HUES48 (cell line): ENCODE measurements around the gene SH3BGR.

ENCODE experiments used
- H3K27ac ChIP-seq: one replicate; pipeline ENCODE4 v1.7.0; 2013; ENCODE audit warnings: low read depth, low read length, inconsistent platforms
- H3K27me3 ChIP-seq: 2 replicates; pipeline ENCODE4 v1.6.1; 2013; ENCODE audit warnings: mild to moderate bottlenecking, low read length; ENCODE audit not compliant: control insufficient read depth, insufficient read depth
- H3K36me3 ChIP-seq: 2 replicates; pipeline ENCODE4 v1.6.1; 2013; ENCODE audit warnings: low read length; ENCODE audit not compliant: control insufficient read depth, insufficient read depth
- H3K4me1 ChIP-seq: 2 replicates; pipeline ENCODE4 v1.6.1; 2013; ENCODE audit warnings: mild to moderate bottlenecking, low read length; ENCODE audit not compliant: control insufficient read depth, insufficient read depth
- H3K4me3 ChIP-seq: 2 replicates; pipeline ENCODE4 v1.5.1; 2013; ENCODE audit warnings: mild to moderate bottlenecking, low read depth, low read length
- H3K9ac ChIP-seq: 2 replicates; pipeline ENCODE4 v1.6.1; 2013; ENCODE audit warnings: mild to moderate bottlenecking, low read depth, low read length, moderate library complexity
- H3K9me3 ChIP-seq: 2 replicates; pipeline ENCODE4 v1.6.1; 2013; ENCODE audit warnings: low read length; ENCODE audit not compliant: control insufficient read depth, insufficient read depth

SH3BGR gene

DNA sequence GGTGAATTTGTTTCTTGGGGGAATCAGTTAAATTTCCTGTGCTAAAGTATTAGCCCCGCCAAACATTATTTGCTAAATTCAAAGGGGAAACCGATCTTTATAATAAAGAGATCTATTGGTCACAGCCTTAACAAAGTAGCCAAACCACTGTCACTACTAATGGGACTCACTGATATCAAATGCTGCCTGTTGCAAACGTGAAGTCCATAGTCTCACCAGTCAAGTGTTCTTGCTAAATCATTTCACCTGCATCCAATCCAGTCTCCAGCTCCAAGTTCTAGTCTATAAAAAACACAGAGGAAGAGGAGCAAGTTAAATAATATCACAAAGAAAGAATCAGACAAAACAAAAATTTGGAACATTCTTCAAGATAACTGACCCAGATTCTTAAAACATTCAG lies 30.1 kb downstream of the SH3BGR start:
- Histone ChIP-seq H3K4me1 (no peaks in the 10 kb centered on the region), H3K36me3 (no peaks in the 10 kb centered on the region), H3K27ac (no peak overlapping the region), H3K9me3 (no peaks in the 10 kb centered on the region), H3K27me3 (no peaks in the 10 kb centered on the region), H3K9ac (no peak overlapping the region), H3K4me3 (no peak overlapping the region)

DNA sequence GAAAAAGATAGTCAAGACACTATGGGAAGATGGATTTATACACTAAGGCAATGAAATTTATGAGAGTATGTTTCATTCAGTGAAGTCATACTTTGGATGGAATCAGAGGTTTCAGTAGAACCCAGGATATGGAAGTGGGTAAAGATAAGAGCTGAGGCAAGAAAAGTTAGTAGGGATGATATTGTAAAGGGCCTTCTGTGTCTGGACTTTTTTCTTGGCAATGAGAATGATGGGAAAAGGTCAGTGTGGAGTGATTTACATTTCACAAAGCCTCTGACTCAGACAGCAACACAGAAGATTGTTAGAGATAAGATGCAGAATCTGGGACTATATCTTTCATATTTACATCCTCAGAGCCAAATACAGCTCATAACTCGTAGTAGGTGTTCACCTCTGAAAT lies 32.1 kb downstream of the SH3BGR start:
- no peaks in the 10 kb centered on the region for H3K4me1 ChIP-seq
- H3K27me3 ChIP-seq = no peaks in the 10 kb centered on the region
- no peak overlapping the region for H3K27ac ChIP-seq
- H3K9ac ChIP-seq = no peak overlapping the region
- H3K9me3 ChIP-seq = no peaks in the 10 kb centered on the region
- H3K4me3 ChIP-seq = no peak overlapping the region
- no peaks in the 10 kb centered on the region for H3K36me3 ChIP-seq

DNA sequence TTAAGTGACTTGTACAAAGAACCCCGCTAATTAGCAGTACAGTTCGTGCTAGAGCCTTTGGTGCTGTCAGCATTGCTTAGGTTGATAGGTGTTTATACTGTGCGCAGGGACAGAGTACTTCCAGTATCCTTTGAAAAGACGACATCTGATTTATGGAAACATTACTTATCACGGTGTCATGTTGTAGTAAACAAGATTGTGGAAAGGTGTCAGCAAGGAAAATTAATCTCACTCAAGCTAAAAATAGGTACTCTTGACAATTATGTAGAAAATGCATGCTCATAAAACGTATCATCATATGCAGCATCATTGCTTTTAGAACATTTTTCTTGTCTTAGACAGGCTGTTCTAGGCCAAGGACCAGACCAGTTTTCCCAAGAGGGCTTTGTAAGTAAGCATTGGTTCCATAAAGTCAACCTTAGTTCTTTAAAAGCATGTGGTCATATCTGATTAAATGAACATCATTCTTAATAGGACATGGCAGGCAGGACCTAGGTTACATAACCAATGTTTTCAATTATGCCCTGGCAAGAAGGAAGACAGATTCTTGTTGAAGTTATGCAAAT lies 33.0 kb downstream of the SH3BGR start:
- Histone ChIP-seq H3K27me3 (no peaks in the 10 kb centered on the region), H3K27ac (no peak overlapping the region), H3K4me3 (no peak overlapping the region), H3K4me1 (no peaks in the 10 kb centered on the region), H3K9ac (no peak overlapping the region), H3K36me3 (no peaks in the 10 kb centered on the region), H3K9me3 (no peaks in the 10 kb centered on the region)

DNA sequence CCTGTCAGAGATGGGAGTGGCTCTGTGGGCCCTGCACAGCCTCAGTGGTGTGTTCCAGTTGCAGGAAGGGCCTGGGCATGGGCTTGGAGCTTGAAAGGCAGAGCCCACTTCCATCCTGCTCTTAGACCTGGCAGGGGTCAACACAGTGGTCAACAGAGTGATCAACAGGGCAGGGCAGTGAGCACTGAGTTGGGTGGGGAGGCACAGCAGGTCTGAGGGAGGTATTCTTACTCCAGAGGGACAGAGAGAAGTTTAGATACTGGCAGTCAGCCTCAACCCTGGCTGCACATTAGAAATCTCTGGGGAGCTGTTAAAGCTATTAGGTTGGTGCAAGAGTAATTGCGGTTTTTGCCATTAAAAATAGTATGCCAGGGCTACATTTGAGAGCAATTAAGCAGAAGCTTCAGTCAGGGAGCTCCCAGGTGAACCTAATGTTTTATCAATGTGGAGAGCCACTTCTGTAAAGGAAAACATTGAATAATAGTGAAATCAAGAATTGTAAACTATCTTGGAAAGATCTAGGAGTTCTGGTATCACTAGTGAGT lies 37.7 kb downstream of the SH3BGR start:
- no peaks in the 10 kb centered on the region for H3K27me3 ChIP-seq
- no peaks in the 10 kb centered on the region for H3K4me1 ChIP-seq
- H3K27ac ChIP-seq = no peak overlapping the region
- H3K4me3 ChIP-seq = no peak overlapping the region
- H3K36me3 ChIP-seq = no peaks in the 10 kb centered on the region
- no peak overlapping the region for H3K9ac ChIP-seq
- H3K9me3 ChIP-seq = no peaks in the 10 kb centered on the region

DNA sequence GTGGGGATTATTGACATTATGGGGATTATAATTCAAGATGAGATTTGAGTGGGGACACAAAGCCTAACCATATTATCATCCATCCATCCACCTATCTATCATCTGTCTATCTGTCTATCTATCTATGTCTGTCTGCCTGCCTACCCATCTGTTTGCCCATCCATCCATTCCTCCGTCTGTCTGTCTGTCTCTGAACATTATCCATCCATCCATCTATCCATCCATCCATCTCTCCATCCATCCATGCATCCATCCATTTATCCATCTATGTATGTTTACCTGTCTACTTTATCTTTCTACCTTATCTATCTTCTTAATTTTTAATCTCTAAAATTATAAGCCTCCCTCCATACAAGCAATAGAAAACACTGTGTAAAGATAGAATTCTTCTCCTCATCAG lies 47.4 kb downstream of the SH3BGR start:
- H3K4me3 ChIP-seq = no peak overlapping the region
- H3K9ac ChIP-seq = no peak overlapping the region

DNA sequence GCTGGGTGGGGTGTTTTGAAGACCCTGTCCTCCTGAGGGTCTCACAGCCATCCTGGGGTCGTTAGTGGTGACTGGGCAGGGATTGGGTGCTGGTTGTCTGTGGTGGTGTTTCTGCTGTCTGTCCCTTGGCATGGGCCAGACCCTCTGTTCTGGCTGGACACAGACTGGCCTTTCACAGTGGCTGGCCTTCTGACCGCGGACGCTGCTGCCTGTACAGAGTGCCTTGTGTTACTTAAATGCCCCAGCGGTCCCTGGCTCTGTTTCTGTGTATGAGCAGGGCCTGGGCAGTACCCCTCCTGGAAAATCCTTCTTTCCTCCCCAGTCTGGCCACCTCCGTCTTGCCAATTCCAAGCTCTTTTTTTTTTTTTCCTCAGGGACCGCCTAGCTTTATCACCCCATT lies 50.9 kb downstream of the SH3BGR start:
- H3K36me3 ChIP-seq = no peaks in the 10 kb centered on the region
- no peaks in the 10 kb centered on the region for H3K27me3 ChIP-seq
- H3K4me3 ChIP-seq = no peak overlapping the region
- H3K9ac ChIP-seq = no peak overlapping the region
- no peaks in the 10 kb centered on the region for H3K9me3 ChIP-seq
- H3K4me1 ChIP-seq = no peaks in the 10 kb centered on the region
- no peak overlapping the region for H3K27ac ChIP-seq

More for the DNA sequence above, 47.4 kb downstream of the SH3BGR start:
- H3K27ac ChIP-seq = no peak overlapping the region
- no peaks in the 10 kb centered on the region for H3K9me3 ChIP-seq
- H3K27me3 ChIP-seq = no peaks in the 10 kb centered on the region
- no peaks in the 10 kb centered on the region for H3K36me3 ChIP-seq
- H3K4me1 ChIP-seq = no peaks in the 10 kb centered on the region

DNA sequence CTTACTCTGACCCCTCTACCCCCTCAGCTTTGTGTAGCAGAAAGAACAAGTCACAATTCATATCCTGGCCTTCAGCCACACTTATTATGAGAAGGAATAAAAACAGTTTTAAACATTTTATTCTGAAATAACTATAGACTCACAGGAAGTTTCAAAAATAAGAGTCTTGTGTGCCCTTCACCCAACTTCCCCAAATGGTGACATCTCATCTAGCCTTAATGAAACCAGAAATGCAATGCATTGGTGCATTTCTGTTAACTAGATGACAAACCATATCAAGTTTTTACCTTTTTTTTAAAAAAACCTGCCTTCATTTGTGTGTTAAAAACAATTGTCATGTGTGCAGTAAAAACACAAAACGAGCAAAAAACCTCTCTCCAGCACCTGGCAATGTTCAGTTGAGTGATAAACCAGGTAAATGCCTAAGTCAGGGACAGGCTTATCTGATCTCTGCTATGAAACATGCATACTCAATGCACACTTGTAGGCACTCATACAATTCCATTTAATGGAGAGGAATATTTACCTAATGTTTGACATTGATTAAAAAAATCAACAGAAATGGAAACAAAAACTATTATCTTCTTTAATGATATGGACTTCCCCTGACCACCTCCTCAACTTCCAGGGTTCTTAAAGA lies 51.5 kb downstream of the SH3BGR start:
- H3K27ac ChIP-seq = no peak overlapping the region
- H3K4me3 ChIP-seq = no peak overlapping the region
- H3K27me3 ChIP-seq = no peaks in the 10 kb centered on the region

DNA sequence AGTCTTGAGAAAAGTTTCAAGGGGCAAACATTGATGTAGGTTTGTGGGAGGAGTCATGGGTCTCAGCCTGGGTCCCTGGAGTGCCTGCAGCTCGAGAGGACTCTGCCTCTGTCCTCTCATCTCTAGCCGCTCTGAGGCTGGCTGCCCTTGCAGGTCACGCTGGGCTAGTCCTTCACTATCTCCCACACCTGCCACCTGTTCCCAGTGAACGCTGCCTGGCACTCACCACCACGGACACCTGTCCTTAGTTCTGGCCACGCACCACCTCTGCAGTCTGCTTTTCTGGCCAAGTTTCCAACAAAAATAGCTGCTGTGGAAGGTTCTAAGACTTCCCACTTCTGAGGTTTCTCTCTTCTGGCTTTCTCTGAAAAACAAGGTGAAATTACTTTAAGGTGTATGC lies 52.5 kb downstream of the SH3BGR start:
- Histone ChIP-seq H3K4me1 (no peaks in the 10 kb centered on the region), H3K9me3 (no peaks in the 10 kb centered on the region), H3K27ac (no peak overlapping the region), H3K9ac (no peak overlapping the region), H3K36me3 (no peaks in the 10 kb centered on the region), H3K27me3 (no peaks in the 10 kb centered on the region), H3K4me3 (no peak overlapping the region)

More for the DNA sequence above, 51.5 kb downstream of the SH3BGR start:
- Histone ChIP-seq H3K4me1 (no peaks in the 10 kb centered on the region), H3K9me3 (no peaks in the 10 kb centered on the region), H3K36me3 (no peaks in the 10 kb centered on the region), H3K9ac (no peak overlapping the region)

DNA sequence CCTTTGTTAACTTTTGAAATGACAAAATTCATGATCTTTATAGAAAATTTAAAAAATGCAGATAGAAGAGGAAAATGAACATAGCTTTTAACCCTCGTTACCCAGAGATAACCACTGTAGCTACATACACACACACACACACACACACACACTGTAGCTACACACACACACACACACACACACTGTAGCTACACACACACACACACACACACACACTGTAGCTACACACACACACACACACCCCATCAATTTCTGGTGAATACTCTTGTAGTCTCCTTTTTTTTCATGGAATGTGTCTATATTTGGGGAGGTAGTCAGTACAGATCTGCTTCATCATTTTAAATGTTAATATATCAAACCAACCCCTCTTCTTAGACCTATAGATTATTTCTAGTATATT lies 58.5 kb downstream of the SH3BGR start:
- Histone ChIP-seq H3K27me3 (no peaks in the 10 kb centered on the region), H3K9me3 (no peaks in the 10 kb centered on the region), H3K4me3 (no peak overlapping the region), H3K4me1 (peaks cover 5% of the 10 kb centered on the region; the same call in 1 of the 2 replicates), H3K9ac (no peak overlapping the region), H3K36me3 (no peaks in the 10 kb centered on the region), H3K27ac (no peak overlapping the region)

DNA sequence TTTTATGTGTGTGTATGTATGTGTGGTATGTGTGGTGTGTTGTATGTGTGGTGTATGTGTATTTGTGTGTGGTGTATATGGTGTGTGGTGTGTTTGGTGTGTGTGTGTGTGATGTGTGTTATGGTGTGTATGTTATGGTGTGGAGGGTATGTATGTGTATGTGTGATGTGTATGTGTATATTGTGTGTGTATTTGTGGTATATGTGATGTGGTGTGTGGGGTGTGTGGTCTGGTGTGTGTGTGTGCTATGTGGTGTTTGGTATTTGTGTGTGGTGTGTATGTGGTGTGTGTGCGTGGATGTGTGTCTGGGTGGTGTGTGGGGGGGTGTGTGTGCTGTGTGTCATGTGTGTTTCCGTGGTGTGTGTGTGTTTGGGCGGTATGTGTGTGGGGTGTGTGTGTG lies 59.3 kb downstream of the SH3BGR start:
- no peaks in the 10 kb centered on the region for H3K27me3 ChIP-seq
- no peaks in the 10 kb centered on the region for H3K9me3 ChIP-seq
- H3K36me3 ChIP-seq = no peaks in the 10 kb centered on the region
- H3K9ac ChIP-seq = no peak overlapping the region
- H3K4me1 ChIP-seq = peaks cover 5% of the 10 kb centered on the region; the same call in 1 of the 2 replicates
- no peak overlapping the region for H3K27ac ChIP-seq
- no peak overlapping the region for H3K4me3 ChIP-seq

DNA sequence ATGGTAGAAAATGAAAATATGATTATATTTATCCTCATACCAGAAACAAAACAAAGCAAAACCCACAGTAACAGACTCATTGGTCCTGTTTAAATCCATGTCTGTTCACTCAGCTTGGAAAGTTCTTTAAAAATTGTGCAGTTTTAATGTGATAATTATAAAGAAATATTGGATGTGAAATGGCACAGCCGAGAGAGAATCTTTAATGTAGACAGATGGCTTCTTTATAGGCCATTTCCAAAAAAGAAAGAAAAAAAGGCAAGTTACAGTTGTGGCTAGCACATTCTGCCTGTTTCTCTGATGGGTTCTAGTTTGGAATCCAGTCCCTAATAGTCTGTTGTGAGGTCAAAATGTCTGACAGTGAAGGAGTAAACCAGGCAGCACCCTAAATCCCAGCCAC lies 62.0 kb downstream of the SH3BGR start:
- Histone ChIP-seq H3K36me3 (no peaks in the 10 kb centered on the region), H3K4me1 (peaks cover 7% of the 10 kb centered on the region; the same call in 1 of the 2 replicates), H3K4me3 (no peak overlapping the region), H3K27me3 (no peaks in the 10 kb centered on the region), H3K27ac (no peak overlapping the region), H3K9me3 (no peaks in the 10 kb centered on the region), H3K9ac (no peak overlapping the region)
